Germinal center (tissue), 1 donor: Measurements from ENCODE around the gene GPR135.
A peak's percentile ranks its signal among the peaks of the same experiment; 100 is the strongest.

ENCODE experiments used
- DNase-seq: peaks from one replicate; pipeline ENCODE4 v3.0.0; 2012; ENCODE audit warnings: mixed read lengths, low spot score

Gene GPR135

GRCh38 chr14:59465316-59466135 is at the start of gene GPR135:
Gene GPR135, minus strand, starts transcription at chr14:59465380. Its CDS starts 154 bp downstream, at chr14:59465226.
- no peak for DNase-seq

- peak; percentile 36 for DNase-seq
These were observed 46.9 kb upstream of the GPR135 start for GRCh38 chr14:59511916-59512575.

- no peak for DNase-seq
These were observed 45.8 kb upstream of the GPR135 start for GRCh38 chr14:59510966-59511365.

GRCh38 chr14:59510001-59510400 is 44.8 kb upstream of the GPR135 start:
- no peak for DNase-seq

GRCh38 chr14:59509101-59509500 is 43.9 kb upstream of the GPR135 start:
- DNase-seq, result no peak

- no peak for DNase-seq
These were observed 42.5 kb upstream of the GPR135 start for GRCh38 chr14:59507752-59508103.

GRCh38 chr14:59507063-59507751 is 42.0 kb upstream of the GPR135 start:
- peak; percentile 45 for DNase-seq

GRCh38 chr14:59503256-59503655 is 38.1 kb upstream of the GPR135 start:
- no peak for DNase-seq

GRCh38 chr14:59500732-59501131 is 35.6 kb upstream of the GPR135 start:
- DNase-seq, result no peak

- DNase-seq, result no peak
These were observed 27.2 kb upstream of the GPR135 start for GRCh38 chr14:59492384-59492783.

GRCh38 chr14:59490756-59491155 is 25.6 kb upstream of the GPR135 start:
- DNase-seq, result no peak

- DNase-seq, result no peak
These were observed 19.5 kb upstream of the GPR135 start for GRCh38 chr14:59484639-59485175.

GRCh38 chr14:59483819-59484638 is 18.8 kb upstream of the GPR135 start, which contains the start of the genes JKAMP and L3HYPDH:
Gene JKAMP, plus strand, starts transcription at chr14:59484517. Its CDS starts 73 bp downstream, at chr14:59484590.
Gene L3HYPDH, minus strand, starts transcription at chr14:59484408. Its CDS starts 92 bp downstream, at chr14:59484316.
- DNase-seq, result peak; percentile 94

- DNase-seq, result no peak
These were observed 18.2 kb upstream of the GPR135 start for GRCh38 chr14:59483363-59483762.

GRCh38 chr14:59482541-59483331 is 17.6 kb upstream of the GPR135 start:
- DNase-seq, result no peak

GRCh38 chr14:59481871-59482540 is 16.8 kb upstream of the GPR135 start:
- DNase-seq, result no peak

GRCh38 chr14:59481407-59481806 is 16.2 kb upstream of the GPR135 start:
- no peak for DNase-seq

GRCh38 chr14:59480166-59480565 is 15.0 kb upstream of the GPR135 start:
- no peak for DNase-seq

- no peak for DNase-seq
These were observed 13.4 kb upstream of the GPR135 start for GRCh38 chr14:59478540-59478939.

- no peak for DNase-seq
These were observed 10.5 kb upstream of the GPR135 start for GRCh38 chr14:59475709-59476108.
